ENCODE measurements around the gene FAM98B.

Gene FAM98B

GRCh38 chr15:38536201-38536676 lies 82.3 kb downstream of the FAM98B start:
- DNase-seq (ENCODE audit: low spot score): peak; percentile 87
- FAIRE-seq: peak; percentile 91

Measured in RCC 7860 (cell line).